ENCODE data around the gene PPARD.

PPARD gene

DNA sequence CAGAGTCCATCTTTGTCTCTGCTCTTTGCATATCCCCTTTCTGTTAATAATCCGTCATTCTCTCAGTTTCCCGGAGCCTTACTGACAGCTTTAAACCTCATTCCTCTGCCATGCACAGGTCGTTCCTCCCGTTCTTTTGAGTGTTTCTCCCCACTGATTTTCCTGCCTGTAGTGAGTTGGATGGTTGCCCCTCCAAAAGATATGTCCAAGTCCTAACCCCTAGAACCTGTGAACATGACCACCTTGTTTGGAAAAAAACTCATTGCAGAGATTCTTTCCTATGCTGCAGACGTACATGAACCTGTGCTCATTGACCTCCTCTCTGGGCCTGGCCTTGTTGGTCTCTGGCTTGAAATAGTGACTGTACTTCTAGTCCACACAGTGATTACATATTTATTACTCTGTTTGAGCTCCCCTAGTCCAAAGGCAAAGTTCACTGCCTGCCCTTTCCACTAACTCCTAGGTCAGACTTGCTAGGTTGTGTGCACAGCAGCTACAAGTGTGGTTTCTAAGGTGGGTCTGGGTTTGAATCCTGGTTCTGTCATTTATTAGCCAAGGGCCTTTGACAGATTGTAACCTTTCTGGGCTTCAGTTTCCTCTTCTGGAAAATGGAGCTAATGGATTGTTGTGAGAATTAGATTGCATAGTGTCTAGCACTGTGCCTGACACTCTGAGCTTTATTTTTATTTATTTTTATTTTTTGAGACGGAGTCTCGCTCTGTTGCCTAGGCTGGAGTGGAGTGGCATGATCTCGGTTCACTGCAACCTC, 29.3 kb downstream of the PPARD start:
- DNase-seq (ENCODE audit: low read depth): no peak
- TF ChIP-seq, protein P1, sequence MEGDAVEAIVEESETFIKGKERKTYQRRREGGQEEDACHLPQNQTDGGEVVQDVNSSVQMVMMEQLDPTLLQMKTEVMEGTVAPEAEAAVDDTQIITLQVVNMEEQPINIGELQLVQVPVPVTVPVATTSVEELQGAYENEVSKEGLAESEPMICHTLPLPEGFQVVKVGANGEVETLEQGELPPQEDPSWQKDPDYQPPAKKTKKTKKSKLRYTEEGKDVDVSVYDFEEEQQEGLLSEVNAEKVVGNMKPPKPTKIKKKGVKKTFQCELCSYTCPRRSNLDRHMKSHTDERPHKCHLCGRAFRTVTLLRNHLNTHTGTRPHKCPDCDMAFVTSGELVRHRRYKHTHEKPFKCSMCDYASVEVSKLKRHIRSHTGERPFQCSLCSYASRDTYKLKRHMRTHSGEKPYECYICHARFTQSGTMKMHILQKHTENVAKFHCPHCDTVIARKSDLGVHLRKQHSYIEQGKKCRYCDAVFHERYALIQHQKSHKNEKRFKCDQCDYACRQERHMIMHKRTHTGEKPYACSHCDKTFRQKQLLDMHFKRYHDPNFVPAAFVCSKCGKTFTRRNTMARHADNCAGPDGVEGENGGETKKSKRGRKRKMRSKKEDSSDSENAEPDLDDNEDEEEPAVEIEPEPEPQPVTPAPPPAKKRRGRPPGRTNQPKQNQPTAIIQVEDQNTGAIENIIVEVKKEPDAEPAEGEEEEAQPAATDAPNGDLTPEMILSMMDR (IDR thresholded peaks at IDR 0.05; ENCODE audit: low read length, missing control alignments): no peak
- no peak overlapping the region for H3K4me3 ChIP-seq (replicated peaks; ENCODE audit: low read depth, low read length)

- DNase-seq (ENCODE audit: low read depth): no peak
- H3K4me3 ChIP-seq (replicated peaks; ENCODE audit: low read depth, low read length): no peak overlapping the region
- TF ChIP-seq, protein P1 (IDR thresholded peaks at IDR 0.05; ENCODE audit: low read length, missing control alignments): no peak
Observed at GRCh38 chr6:35372633-35373032, 30.3 kb downstream of the PPARD start.

GRCh38 chr6:35376281-35376680, 33.9 kb downstream of the PPARD start:
- no peak for DNase-seq (ENCODE audit: low read depth)
- TF ChIP-seq, protein P1 (IDR thresholded peaks at IDR 0.05; ENCODE audit: low read length, missing control alignments): no peak
- no peak overlapping the region for H3K4me3 ChIP-seq (replicated peaks; ENCODE audit: low read depth, low read length)

DNA sequence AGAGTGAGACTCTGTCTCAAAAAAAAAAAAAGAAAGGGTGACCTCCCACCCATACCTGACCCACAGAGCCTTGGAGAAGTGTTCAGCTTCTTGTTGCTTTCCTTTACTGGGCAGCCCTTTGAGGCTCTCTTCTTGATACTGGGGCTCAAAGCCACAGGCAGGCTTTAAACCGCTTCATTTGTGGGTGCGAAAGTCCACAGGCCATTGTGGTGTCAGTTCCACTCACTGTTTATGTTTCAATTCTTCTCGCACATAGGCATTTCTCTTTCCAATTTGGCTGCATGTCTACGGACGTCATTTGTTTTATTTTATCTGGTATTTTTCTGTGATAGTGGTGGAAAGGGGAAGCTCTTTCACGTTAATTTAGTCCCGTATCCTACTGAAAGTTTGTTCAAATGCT, 34.6 kb downstream of the PPARD start:
- no peak overlapping the region for H3K4me3 ChIP-seq (replicated peaks; ENCODE audit: low read depth, low read length)
- TF ChIP-seq, protein P1 (IDR thresholded peaks at IDR 0.05; ENCODE audit: low read length, missing control alignments): no peak
- peak; percentile 50 for DNase-seq (ENCODE audit: low read depth)

GRCh38 chr6:35378261-35378660, 35.9 kb downstream of the PPARD start:
- TF ChIP-seq, protein P1 (IDR thresholded peaks at IDR 0.05; ENCODE audit: low read length, missing control alignments): no peak
- no peak for DNase-seq (ENCODE audit: low read depth)
- H3K4me3 ChIP-seq (replicated peaks; ENCODE audit: low read depth, low read length): no peak overlapping the region

GRCh38 chr6:35381132-35381531, 38.8 kb downstream of the PPARD start:
- H3K4me3 ChIP-seq (replicated peaks; ENCODE audit: low read depth, low read length): no peak overlapping the region
- DNase-seq (ENCODE audit: low read depth): no peak
- TF ChIP-seq, protein P1 (IDR thresholded peaks at IDR 0.05; ENCODE audit: low read length, missing control alignments): no peak

- DNase-seq (ENCODE audit: low read depth): no peak
- H3K4me3 ChIP-seq (replicated peaks; ENCODE audit: low read depth, low read length): no peak overlapping the region
Observed at GRCh38 chr6:35382015-35382414, 39.7 kb downstream of the PPARD start.

More at GRCh38 chr6:35382015-35382414, 39.7 kb downstream of the PPARD start:
- TF ChIP-seq, protein P1 (IDR thresholded peaks at IDR 0.05; ENCODE audit: low read length, missing control alignments): no peak

Measured in fibroblast of pulmonary artery (primary cell).